Erythroblast (primary cell): ENCODE data around the gene DPF3.

Experiments used
- GATA1 ChIP-seq: IDR thresholded peaks from 2 replicates; pipeline ENCODE4 v1.6.1; 2011; ENCODE audit warnings: low read depth, mild to moderate bottlenecking, control low read depth, low read length, moderate library complexity
- POLR2A ChIP-seq: IDR thresholded peaks from 2 replicates; pipeline ENCODE4 v1.6.1; 2011; ENCODE audit warnings: mild to moderate bottlenecking, low read length

- TF ChIP-seq GATA1, result no peak
- no peak for TF ChIP-seq POLR2A
Observed at GRCh38 chr14:72909163-72909562, 15.3 kb upstream of the DPF3 start.
